Sigmoid colon (tissue), 7 donors: ENCODE data around the gene OPA3. TPM values are rescaled to one million over a fixed set of nuclear protein-coding genes. Genes with fewer than 3 reads are reported as not detected.

ENCODE experiments used
- DNase-seq: peaks from one replicate; pipeline ENCODE4 v3.0.0-alpha.2; 2019
- H3K27ac ChIP-seq, 4 donors: fragments of 200-600 bp; sonication (generic); one replicate each; pipeline ENCODE4 v1.5.1; 2016 to 2019; ENCODE audit warnings: mild to moderate bottlenecking in 1 of 4
- H3K27me3 ChIP-seq, 3 donors: fragments of 200-600 bp; sonication (generic); one replicate each; pipeline ENCODE4 v1.5.1; 2019; ENCODE audit warnings: mild to moderate bottlenecking in 1 of 3
- H3K36me3 ChIP-seq, 4 donors: fragments of 200-600 bp; sonication (generic); one replicate each; pipeline ENCODE4 v1.5.1; 2016 to 2019
- H3K4me1 ChIP-seq, 4 donors: fragments of 200-600 bp; sonication (generic); one replicate each; pipeline ENCODE4 v1.5.1; 2017 to 2019
- H3K4me3 ChIP-seq, 4 donors: fragments of 200-600 bp; sonication (generic); one replicate each; pipeline ENCODE4 v1.5.1; 2017 to 2019; ENCODE audit warnings: mild to moderate bottlenecking in 2 of 4, moderate library complexity in 1 of 4
- H3K9me3 ChIP-seq, 4 donors: fragments of 200-600 bp in 3 of 4; sonication (generic) in 3 of 4; one replicate each; pipeline versions ENCODE4 v1.5.1 to v1.6.1; 2013 to 2019
- EP300 ChIP-seq, 4 donors: sonication (generic); formaldehyde crosslinking; IDR thresholded peaks; one replicate each; pipeline ENCODE4 v1.6.1; 2017; ENCODE audit warnings: antibody characterized with exemption in 4 of 4
- POLR2A ChIP-seq, 2 donors: fragments of 450-650 bp; IDR thresholded peaks; one replicate each; pipeline ENCODE4 v1.6.1; 2016; ENCODE audit warnings: antibody characterized with exemption in 2 of 2, mild to moderate bottlenecking in 2 of 2, moderate library complexity in 2 of 2
- POLR2AphosphoS5 ChIP-seq, 4 donors: sonication (generic); formaldehyde crosslinking; IDR thresholded peaks; one replicate each; pipeline ENCODE4 v1.6.1; 2017; ENCODE audit warnings: antibody characterized with exemption in 4 of 4
- WGBS, 2 donors: extraction: QIAGEN DNeasy Blood & Tissue Kit; methylation state at CpG; one replicate each; pipeline ENCODE4 v1.1.7; 2013; 5-methylcytosine and 5-hydroxymethylcytosine counted together
- intact Hi-C: fragments of 100-400 bp; cut with DNase I; formaldehyde crosslinking; loops from one replicate; pipeline ENCODE4 v1.15.1; 2023
- polyA plus RNA-seq, 3 donors: library from polyadenylated mRNA; stranded (reverse); fragments of 200-250 nt; gene quantifications; one replicate each; pipeline ENCODE4 v1.2.3, GENCODE V29; 2013
- total RNA-seq, 4 donors: library from RNA; depleted of rRNA; stranded (reverse); fragments of >200 nt; gene quantifications; one replicate each; pipeline ENCODE4 v1.1.0, GENCODE V29; 2016
- TF ChIP-seq, protein P1 (sequence below), 4 experiments: fragments of 450-650 bp in 3 of 4; fragments of 200-600 bp in 1 of 4; IDR thresholded peaks; one replicate each; pipeline ENCODE4 v1.5.1; 2016 to 2019; ENCODE audit warnings: antibody characterized with exemption in 4 of 4, mild to moderate bottlenecking in 3 of 4, moderate library complexity in 2 of 4
- donor health status: healthy with polysubstance abuse.
- donor health status: Bipolar disorder and iron deficiency.
- donor health status: healthy.

The OPA3 gene
- total and polyA plus RNA-seq, 7 donors: 3.0 to 11.3 (median 7.2) TPM

GRCh38 chr19:45494261-45494916 lies 90.2 kb downstream of the OPA3 start:
- intact Hi-C loops: no loop called here
- H3K27ac ChIP-seq: no peak overlapping the region
- DNase-seq: no peak
- TF ChIP-seq, protein P1, sequence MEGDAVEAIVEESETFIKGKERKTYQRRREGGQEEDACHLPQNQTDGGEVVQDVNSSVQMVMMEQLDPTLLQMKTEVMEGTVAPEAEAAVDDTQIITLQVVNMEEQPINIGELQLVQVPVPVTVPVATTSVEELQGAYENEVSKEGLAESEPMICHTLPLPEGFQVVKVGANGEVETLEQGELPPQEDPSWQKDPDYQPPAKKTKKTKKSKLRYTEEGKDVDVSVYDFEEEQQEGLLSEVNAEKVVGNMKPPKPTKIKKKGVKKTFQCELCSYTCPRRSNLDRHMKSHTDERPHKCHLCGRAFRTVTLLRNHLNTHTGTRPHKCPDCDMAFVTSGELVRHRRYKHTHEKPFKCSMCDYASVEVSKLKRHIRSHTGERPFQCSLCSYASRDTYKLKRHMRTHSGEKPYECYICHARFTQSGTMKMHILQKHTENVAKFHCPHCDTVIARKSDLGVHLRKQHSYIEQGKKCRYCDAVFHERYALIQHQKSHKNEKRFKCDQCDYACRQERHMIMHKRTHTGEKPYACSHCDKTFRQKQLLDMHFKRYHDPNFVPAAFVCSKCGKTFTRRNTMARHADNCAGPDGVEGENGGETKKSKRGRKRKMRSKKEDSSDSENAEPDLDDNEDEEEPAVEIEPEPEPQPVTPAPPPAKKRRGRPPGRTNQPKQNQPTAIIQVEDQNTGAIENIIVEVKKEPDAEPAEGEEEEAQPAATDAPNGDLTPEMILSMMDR (IDR thresholded peaks at IDR 0.05): no peak
- TF ChIP-seq POLR2AphosphoS5 (IDR thresholded peaks at IDR 0.05) (no peak), EP300 (IDR thresholded peaks at IDR 0.05) (no peak), POLR2A (IDR thresholded peaks at IDR 0.05) (no peak)
- no peak overlapping the region for H3K4me3 ChIP-seq
- H3K36me3 ChIP-seq: no peaks in the 10 kb centered on the region
- no peaks in the 10 kb centered on the region for H3K9me3 ChIP-seq
- WGBS, 2 donors: 87 to 95% methylated on average over 39 of the region's 39 CpGs
- H3K27me3 ChIP-seq: peaks cover 2 to 12% (median 5%) of the 10 kb centered on the region in 3 donors
- H3K4me1 ChIP-seq: peaks cover 0 to 52% (median 45%) of the 10 kb centered on the region in 4 donors

DNA sequence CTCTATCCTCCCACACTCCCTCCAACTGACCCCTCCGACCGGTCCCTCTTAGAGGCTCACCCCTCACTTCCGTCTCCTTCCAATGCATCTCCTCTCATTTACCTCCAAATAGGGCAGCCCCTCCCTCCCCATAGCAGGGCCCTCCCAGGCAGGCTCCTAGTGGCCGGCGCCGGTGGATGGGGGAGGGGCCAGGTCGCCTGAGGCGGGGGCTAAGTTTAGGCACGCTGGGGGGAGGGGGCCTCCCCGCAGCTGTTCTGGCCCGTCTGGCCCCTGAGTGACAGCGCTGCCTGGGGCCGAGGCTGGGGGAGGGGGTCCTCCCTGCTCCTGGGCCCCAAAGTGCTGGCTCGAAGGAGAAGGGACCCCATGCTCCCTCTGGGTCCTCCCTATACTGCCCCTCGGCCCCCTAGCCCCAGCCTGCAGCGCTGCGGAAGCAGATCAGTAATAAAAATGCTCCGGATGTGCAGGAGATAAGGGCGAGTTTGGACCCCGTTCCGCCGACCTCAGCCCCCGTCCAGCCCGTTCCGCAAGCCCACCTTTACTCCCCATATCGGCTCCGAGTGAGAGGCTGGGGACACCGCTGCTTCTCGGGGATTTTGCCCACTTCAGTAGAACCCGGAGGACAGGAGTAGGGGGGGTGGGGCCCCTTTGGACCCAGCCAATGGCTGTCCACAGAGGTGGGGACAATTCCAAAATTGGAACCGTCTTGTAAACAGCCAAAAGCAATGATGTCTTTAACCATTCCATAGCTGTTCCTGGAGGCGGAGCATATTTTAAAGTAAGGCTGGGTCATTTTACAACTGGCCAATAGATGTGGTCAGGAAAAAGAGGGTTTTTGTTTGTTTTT lies 91.8 kb downstream of the OPA3 start:
- DNase-seq: peak; percentile 92
- Histone ChIP-seq H3K36me3 (peaks cover 0 to 7% (median 0%) of the 10 kb centered on the region in 4 donors), H3K27me3 (no peaks in the 10 kb centered on the region), H3K4me3 (peak overlapping the region; percentile 53 to 70 (median 60)), H3K9me3 (no peaks in the 10 kb centered on the region), H3K27ac (peak overlapping the region; percentile 82 to 85 (median 83)), H3K4me1 (peaks cover 0 to 37% (median 30%) of the 10 kb centered on the region in 4 donors)
- TF ChIP-seq EP300 (IDR thresholded peaks at IDR 0.05): no peak
- TF ChIP-seq POLR2AphosphoS5 (IDR thresholded peaks at IDR 0.05): peak; percentile 14 to 58 (median 23)
- TF ChIP-seq, protein P1 (IDR thresholded peaks at IDR 0.05): no peak
- TF ChIP-seq POLR2A (IDR thresholded peaks at IDR 0.05): no peak
- intact Hi-C loops: no loop called here
- 4 to 8% methylated on average over 32 of the region's 32 CpGs for WGBS, 2 donors

DNA sequence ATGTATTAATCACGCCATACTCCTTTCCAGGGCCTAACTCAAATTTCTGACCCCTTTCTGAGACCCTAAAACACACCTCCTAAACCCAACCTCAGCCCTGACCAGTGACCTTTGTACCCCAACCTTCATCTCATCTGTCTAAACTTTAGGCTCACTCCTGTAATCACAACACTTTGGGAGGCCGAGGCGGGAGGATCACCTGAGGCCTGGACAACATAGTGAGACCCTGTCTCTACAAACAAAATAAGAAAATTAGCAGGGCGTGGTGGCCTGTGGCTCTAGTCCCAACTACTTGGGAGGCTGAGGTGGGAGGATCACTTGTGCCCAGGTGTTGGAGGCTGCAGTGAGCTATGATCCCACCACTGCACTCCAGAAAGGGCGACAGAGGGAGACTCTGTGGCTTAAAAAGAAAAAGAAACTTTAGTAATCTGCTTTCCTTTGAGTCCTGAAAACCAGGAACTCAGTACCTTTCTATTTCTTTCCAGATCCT lies 92.4 kb downstream of the OPA3 start:
- DNase-seq: no peak
- Histone ChIP-seq H3K36me3 (peaks cover 0 to 7% (median 0%) of the 10 kb centered on the region in 4 donors), H3K27me3 (no peaks in the 10 kb centered on the region), H3K9me3 (no peaks in the 10 kb centered on the region), H3K4me3 (peak overlapping the region; percentile 53 to 70 (median 60)), H3K4me1 (peaks cover 0 to 31% (median 26%) of the 10 kb centered on the region in 4 donors), H3K27ac (peak overlapping the region; percentile 82 to 85 (median 83))
- TF ChIP-seq EP300 (IDR thresholded peaks at IDR 0.05) (no peak), POLR2AphosphoS5 (IDR thresholded peaks at IDR 0.05) (no peak), POLR2A (IDR thresholded peaks at IDR 0.05) (no peak)
- TF ChIP-seq, protein P1 (IDR thresholded peaks at IDR 0.05): no peak
- 90% methylated on average over 5 of the region's 5 CpGs for WGBS, 2 donors
- intact Hi-C loops: no loop called here

- no peaks in the 10 kb centered on the region for H3K9me3 ChIP-seq
- peaks cover 0 to 27% (median 21%) of the 10 kb centered on the region in 4 donors for H3K4me1 ChIP-seq
- H3K27ac ChIP-seq: no peak overlapping the region
- DNase-seq: no peak
- WGBS, 2 donors: 86 to 93% methylated on average over 20 of the region's 20 CpGs
- peaks cover 0 to 7% (median 0%) of the 10 kb centered on the region in 4 donors for H3K36me3 ChIP-seq
- intact Hi-C loops: no loop called here
- TF ChIP-seq POLR2A (IDR thresholded peaks at IDR 0.05): no peak
- no peak for TF ChIP-seq EP300 (IDR thresholded peaks at IDR 0.05)
- no peak for TF ChIP-seq POLR2AphosphoS5 (IDR thresholded peaks at IDR 0.05)
- TF ChIP-seq, protein P1 (IDR thresholded peaks at IDR 0.05): no peak
- H3K27me3 ChIP-seq: no peaks in the 10 kb centered on the region
- no peak overlapping the region for H3K4me3 ChIP-seq
Observed at GRCh38 chr19:45489216-45489855, 95.3 kb downstream of the OPA3 start.
